Testis (tissue), 3 donors: ENCODE measurements around the gene PIEZO1. TPM values are rescaled to one million over a fixed set of nuclear protein-coding genes. Genes with fewer than 3 reads are reported as not detected.

ENCODE experiments used
- DNase-seq: peaks from one replicate; pipeline ENCODE4 v3.0.0-alpha.2; 2019
- H3K27ac ChIP-seq, 2 donors: fragments of 200-600 bp; sonication (generic); one replicate each; pipeline ENCODE4 v1.5.1; 2019
- H3K27me3 ChIP-seq: fragments of 200-600 bp; sonication (generic); one replicate; pipeline ENCODE4 v1.5.1; 2019
- H3K36me3 ChIP-seq: fragments of 200-600 bp; sonication (generic); one replicate; pipeline ENCODE4 v1.5.1; 2017; ENCODE audit warnings: low read depth; ENCODE audit errors: missing control alignments
- H3K4me1 ChIP-seq: fragments of 200-600 bp; sonication (generic); one replicate; pipeline ENCODE4 v1.5.1; 2019
- H3K4me3 ChIP-seq, 2 donors: fragments of 200-600 bp; sonication (generic); one replicate each; pipeline ENCODE4 v1.5.1; 2017 to 2019
- H3K9me3 ChIP-seq: fragments of 200-600 bp; sonication (generic); one replicate; pipeline ENCODE4 v1.5.1; 2017
- CTCF ChIP-seq, 3 experiments: fragments of 450-650 bp in 2 of 3; fragments of 200-600 bp in 1 of 3; sonication (generic) in 1 of 3; IDR thresholded peaks; one replicate each; pipeline ENCODE4 v1.5.1; 2016 to 2019; ENCODE audit warnings: antibody characterized with exemption in 3 of 3, mild to moderate bottlenecking in 2 of 3, moderate library complexity in 1 of 3
- POLR2A ChIP-seq: fragments of 450-650 bp; IDR thresholded peaks from one replicate; pipeline ENCODE4 v1.6.1; 2017; ENCODE audit warnings: antibody characterized with exemption, mild to moderate bottlenecking, moderate library complexity
- WGBS, 2 donors: methylation state at CpG; one replicate each; pipeline ENCODE4 v1.1.5; 2018; 5-methylcytosine and 5-hydroxymethylcytosine counted together
- intact Hi-C: fragments of 100-400 bp; cut with DNase I; formaldehyde crosslinking; loops from one replicate; pipeline ENCODE4 v1.15.1; 2023; ENCODE audit warnings: low total_unique reads
- polyA plus RNA-seq: library from polyadenylated mRNA; stranded (reverse); fragments of 350-450 nt; fragmentation: Illumina TruSeq; extraction: RNeasy Lipid Tissue Mini Kit (QIAGEN cat#74804); gene quantifications from one replicate; pipeline ENCODE4 v1.2.3, GENCODE V29; 2014; ENCODE audit warnings: low read depth, low replicate concordance; ENCODE audit not compliant: insufficient read depth
- total RNA-seq, 2 donors: library from RNA; depleted of rRNA; stranded (reverse); fragments of >200 nt; gene quantifications; one replicate each; pipeline ENCODE4 v1.2.3, GENCODE V29; 2016

The PIEZO1 gene
- total and polyA plus RNA-seq, 3 donors from 2014 or later, result 24.2 to 44.5 (median 40.7) TPM

DNA sequence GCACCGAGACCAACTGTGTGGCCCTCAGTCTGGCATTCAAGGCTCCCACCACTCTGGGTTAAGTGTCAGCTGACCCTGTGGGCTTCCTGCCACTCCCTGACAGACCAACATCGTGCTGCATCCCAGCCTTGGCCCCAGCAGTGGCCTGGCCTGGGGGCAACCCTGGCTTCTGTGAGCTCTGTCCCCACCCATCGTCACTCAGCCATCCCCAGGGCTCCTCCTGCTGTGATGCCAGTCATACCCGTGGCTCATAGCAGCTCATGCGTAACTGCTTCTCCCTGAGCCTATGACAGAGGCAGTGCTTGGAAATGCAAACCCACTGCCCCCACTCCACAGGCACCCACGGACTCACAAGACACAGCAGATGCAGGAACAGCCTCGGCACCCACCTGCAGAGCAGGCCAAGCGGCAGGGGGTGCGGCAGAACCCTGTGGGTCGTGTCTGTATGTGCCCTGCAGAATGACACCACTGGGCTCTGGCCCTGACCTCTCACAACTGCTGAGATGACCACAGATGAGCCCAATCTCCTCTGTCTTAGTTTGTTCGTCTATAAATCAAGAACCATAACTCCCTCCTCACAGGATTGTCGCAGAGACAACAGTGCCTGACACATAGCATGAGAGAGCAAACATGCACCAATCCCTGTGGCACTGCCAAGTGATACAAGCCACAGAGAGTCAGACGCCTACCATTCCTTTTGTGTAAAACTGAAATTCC, 26.6 kb downstream of the PIEZO1 start:
- Histone ChIP-seq H3K4me1 (no peaks in the 10 kb centered on the region), H3K27me3 (no peaks in the 10 kb centered on the region), H3K4me3 (no peak overlapping the region), H3K27ac (no peak overlapping the region), H3K9me3 (no peaks in the 10 kb centered on the region), H3K36me3 (no peaks in the 10 kb centered on the region)
- no peak for TF ChIP-seq CTCF (IDR thresholded peaks at IDR 0.05)
- TF ChIP-seq POLR2A, result no peak
- no peak for DNase-seq
- intact Hi-C loops, result no loop called here
- 90 to 94% methylated on average over 10 to 13 of the region's 13 CpGs for WGBS, 2 donors

DNA sequence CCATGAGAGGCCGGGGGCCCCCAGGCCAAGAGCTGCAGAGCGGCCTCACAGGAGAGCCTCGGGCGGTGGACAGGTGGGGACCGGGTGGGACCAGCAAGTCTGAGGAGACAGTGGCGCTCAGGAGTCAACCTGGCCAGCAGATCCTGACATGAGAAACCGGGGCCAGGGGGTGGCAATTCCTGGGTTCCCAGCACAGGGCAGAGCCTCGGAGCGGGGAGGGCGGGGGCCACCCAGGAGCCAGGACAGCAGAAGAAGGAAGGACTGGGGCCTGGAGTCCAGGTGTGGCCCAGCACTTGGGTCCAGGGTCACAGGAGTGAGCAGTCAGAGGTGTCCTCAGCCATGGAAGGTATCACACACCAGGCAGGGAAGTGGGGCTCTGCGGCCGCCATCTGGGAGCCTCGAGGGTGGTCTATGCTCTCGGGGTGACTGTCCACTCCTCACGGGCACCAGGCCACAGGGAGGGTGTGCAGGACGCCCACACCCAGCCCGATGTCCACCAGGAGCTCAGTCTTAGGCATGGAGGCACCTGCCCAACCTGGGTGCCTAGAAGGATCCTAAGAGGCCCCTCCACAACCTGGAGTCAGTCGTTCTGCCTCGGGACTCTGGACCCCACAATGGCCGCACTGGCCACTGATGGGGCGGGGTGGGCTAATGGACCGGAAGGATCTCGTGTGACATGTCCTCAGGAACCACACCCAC, 29.1 kb downstream of the PIEZO1 start:
- intact Hi-C loops, result no loop called here
- Histone ChIP-seq H3K27me3 (no peaks in the 10 kb centered on the region), H3K4me3 (no peak overlapping the region), H3K36me3 (no peaks in the 10 kb centered on the region), H3K9me3 (no peaks in the 10 kb centered on the region), H3K27ac (no peak overlapping the region), H3K4me1 (no peaks in the 10 kb centered on the region)
- 90 to 97% methylated on average over 15 to 23 of the region's 23 CpGs for WGBS, 2 donors
- TF ChIP-seq POLR2A, result no peak
- no peak for TF ChIP-seq CTCF (IDR thresholded peaks at IDR 0.05)
- DNase-seq, result no peak

GRCh38 chr16:88754912-88755744, 29.9 kb downstream of the PIEZO1 start:
- no peaks in the 10 kb centered on the region for H3K4me1 ChIP-seq
- H3K4me3 ChIP-seq, result no peak overlapping the region
- DNase-seq, result no peak

More at GRCh38 chr16:88754912-88755744, 29.9 kb downstream of the PIEZO1 start:
- H3K27me3 ChIP-seq, result no peaks in the 10 kb centered on the region
- intact Hi-C loops, result no loop called here
- no peaks in the 10 kb centered on the region for H3K9me3 ChIP-seq
- TF ChIP-seq POLR2A (no peak), CTCF (IDR thresholded peaks at IDR 0.05) (no peak)
- no peaks in the 10 kb centered on the region for H3K36me3 ChIP-seq
- H3K27ac ChIP-seq, result no peak overlapping the region
- WGBS, 2 donors, result 86 to 90% methylated on average over 22 to 42 of the region's 42 CpGs
